BLaER1 treated with 17β-estradiol and CSF1 and Interleukin-3, amounts not matched to agents 10 nM and 100 nM (cell line): ENCODE data around the gene FOXL3.

Experiments
- H3K27ac ChIP-seq, 11 experiments: shearing (Covaris generic); formaldehyde crosslinking; 2 replicates each; pipeline ENCODE4 v1.8.1; 2022
- H3K27me3 ChIP-seq, 11 experiments: shearing (Covaris generic); formaldehyde crosslinking; 2 replicates each; pipeline ENCODE4 v1.8.1; 2022
- H3K36me3 ChIP-seq, 11 experiments: shearing (Covaris generic); formaldehyde crosslinking; 2 replicates each; pipeline ENCODE4 v1.8.1; 2022
- H3K4me1 ChIP-seq, 10 experiments: shearing (Covaris generic); formaldehyde crosslinking; 2 replicates each; pipeline ENCODE4 v1.8.1; 2022
- H3K4me2 ChIP-seq, 11 experiments: shearing (Covaris generic); formaldehyde crosslinking; 2 replicates each; pipeline ENCODE4 v1.8.1; 2022
- H3K4me3 ChIP-seq, 10 experiments: shearing (Covaris generic); formaldehyde crosslinking; 2 replicates each; pipeline ENCODE4 v1.8.1; 2022
- H3K9ac ChIP-seq, 11 experiments: shearing (Covaris generic); formaldehyde crosslinking; 2 replicates each; pipeline ENCODE4 v1.8.1; 2022
- H3K9me3 ChIP-seq, 11 experiments: shearing (Covaris generic); formaldehyde crosslinking; replicated peaks in 1 of 11; 2 replicates each; pipeline ENCODE4 v1.8.1; 2022
- H4K20me1 ChIP-seq, 11 experiments: shearing (Covaris generic); formaldehyde crosslinking; 2 replicates each; pipeline ENCODE4 v1.8.1; 2022
- Cebpa-rat ChIP-seq, 11 experiments: shearing (Covaris generic); IDR thresholded peaks; 2 replicates each; pipeline ENCODE4 v1.8.1; 2022

Gene FOXL3

GRCh38 chr7:279821-280220, 10.1 kb upstream of the FOXL3 start:
- Histone ChIP-seq H3K4me3 (no peak overlapping the region), H3K9me3 (peaks cover 29 to 43% (median 36%) of the 10 kb centered on the region in 11 experiments), H3K27ac (no peak overlapping the region), H3K9ac (no peak overlapping the region), H3K4me2 (no peak overlapping the region), H4K20me1 (no peaks in the 10 kb centered on the region), H3K4me1 (no peaks in the 10 kb centered on the region), H3K36me3 (peaks cover 0 to 11% (median 0%) of the 10 kb centered on the region in 11 experiments; a peak in 5 of 22 replicates), H3K27me3 (no peaks in the 10 kb centered on the region)
- TF ChIP-seq Cebpa-rat (IDR thresholded peaks at IDR 0.05) = no peak

- H3K27ac ChIP-seq = no peak overlapping the region
- H3K9me3 ChIP-seq = peaks cover 23 to 36% (median 30%) of the 10 kb centered on the region in 11 experiments
- no peaks in the 10 kb centered on the region for H3K27me3 ChIP-seq
- no peak overlapping the region for H3K4me3 ChIP-seq
- no peak overlapping the region for H3K9ac ChIP-seq
- H3K36me3 ChIP-seq = peaks cover 0 to 11% (median 0%) of the 10 kb centered on the region in 11 experiments; a peak in 5 of 22 replicates
- H4K20me1 ChIP-seq = no peaks in the 10 kb centered on the region
- no peak overlapping the region for H3K4me2 ChIP-seq
- TF ChIP-seq Cebpa-rat (IDR thresholded peaks at IDR 0.05) = no peak
- no peaks in the 10 kb centered on the region for H3K4me1 ChIP-seq
Measured at GRCh38 chr7:280461-280860, 9.5 kb upstream of the FOXL3 start.

- H3K9ac ChIP-seq = no peak overlapping the region
- H3K27ac ChIP-seq = no peak overlapping the region
- no peaks in the 10 kb centered on the region for H4K20me1 ChIP-seq
- H3K9me3 ChIP-seq = peaks cover 11 to 25% (median 18%) of the 10 kb centered on the region in 11 experiments
- H3K27me3 ChIP-seq = no peaks in the 10 kb centered on the region
- H3K4me1 ChIP-seq = no peaks in the 10 kb centered on the region
- peaks cover 0 to under 1% (median 0%) of the 10 kb centered on the region in 11 experiments; a peak in 3 of 22 replicates for H3K36me3 ChIP-seq
- TF ChIP-seq Cebpa-rat (IDR thresholded peaks at IDR 0.05) = no peak
- no peak overlapping the region for H3K4me2 ChIP-seq
- no peak overlapping the region for H3K4me3 ChIP-seq
Measured at GRCh38 chr7:281637-282036, 8.3 kb upstream of the FOXL3 start.

- no peak for TF ChIP-seq Cebpa-rat (IDR thresholded peaks at IDR 0.05)
- no peaks in the 10 kb centered on the region for H3K4me1 ChIP-seq
- H3K9me3 ChIP-seq = peaks cover under 1 to 15% (median 8%) of the 10 kb centered on the region in 11 experiments
- H3K4me2 ChIP-seq = no peak overlapping the region
- H3K4me3 ChIP-seq = no peak overlapping the region
- no peaks in the 10 kb centered on the region for H4K20me1 ChIP-seq
- no peaks in the 10 kb centered on the region for H3K27me3 ChIP-seq
- no peak overlapping the region for H3K9ac ChIP-seq
- H3K27ac ChIP-seq = no peak overlapping the region
- no peaks in the 10 kb centered on the region for H3K36me3 ChIP-seq
Measured at GRCh38 chr7:282621-283020, 7.3 kb upstream of the FOXL3 start.

GRCh38 chr7:284762-285722, 4.9 kb upstream of the FOXL3 start:
- TF ChIP-seq Cebpa-rat (IDR thresholded peaks at IDR 0.05) = no peak
- Histone ChIP-seq H3K4me1 (no peaks in the 10 kb centered on the region), H3K9ac (no peak overlapping the region), H3K4me3 (no peak overlapping the region), H3K27ac (no peak overlapping the region), H3K9me3 (peaks cover 12 to 27% (median 16%) of the 10 kb centered on the region in 11 experiments), H3K27me3 (no peaks in the 10 kb centered on the region), H3K4me2 (no peak overlapping the region), H3K36me3 (no peaks in the 10 kb centered on the region), H4K20me1 (no peaks in the 10 kb centered on the region)

- H3K4me1 ChIP-seq = no peaks in the 10 kb centered on the region
- peaks cover 19 to 34% (median 23%) of the 10 kb centered on the region in 11 experiments for H3K9me3 ChIP-seq
- no peaks in the 10 kb centered on the region for H3K27me3 ChIP-seq
- no peaks in the 10 kb centered on the region for H4K20me1 ChIP-seq
- no peak overlapping the region for H3K4me3 ChIP-seq
- H3K27ac ChIP-seq = no peak overlapping the region
- no peaks in the 10 kb centered on the region for H3K36me3 ChIP-seq
- H3K9ac ChIP-seq = no peak overlapping the region
- H3K4me2 ChIP-seq = no peak overlapping the region
- TF ChIP-seq Cebpa-rat (IDR thresholded peaks at IDR 0.05) = no peak
Measured at GRCh38 chr7:285731-286130, 4.2 kb upstream of the FOXL3 start.

GRCh38 chr7:286266-286665, 3.7 kb upstream of the FOXL3 start:
- Histone ChIP-seq H3K27ac (no peak overlapping the region), H3K4me2 (no peak overlapping the region), H3K36me3 (no peaks in the 10 kb centered on the region), H3K27me3 (no peaks in the 10 kb centered on the region), H3K9me3 (peaks cover 21 to 39% (median 27%) of the 10 kb centered on the region in 11 experiments), H3K9ac (no peak overlapping the region), H3K4me1 (no peaks in the 10 kb centered on the region), H4K20me1 (no peaks in the 10 kb centered on the region), H3K4me3 (no peak overlapping the region)
- TF ChIP-seq Cebpa-rat (IDR thresholded peaks at IDR 0.05) = no peak

GRCh38 chr7:288671-289101, 1.3 kb upstream of the FOXL3 start:
- no peaks in the 10 kb centered on the region for H3K27me3 ChIP-seq
- H3K4me2 ChIP-seq = no peak overlapping the region
- no peak overlapping the region for H3K4me3 ChIP-seq

GRCh38 chr7:289209-289755, 688 bp upstream of the FOXL3 start:
- Histone ChIP-seq H4K20me1 (no peaks in the 10 kb centered on the region), H3K9ac (no peak overlapping the region), H3K4me3 (no peak overlapping the region), H3K4me2 (no peak overlapping the region), H3K9me3 (peaks cover 21 to 36% (median 31%) of the 10 kb centered on the region in 11 experiments), H3K4me1 (no peaks in the 10 kb centered on the region), H3K27me3 (no peaks in the 10 kb centered on the region), H3K27ac (no peak overlapping the region), H3K36me3 (no peaks in the 10 kb centered on the region)
- no peak for TF ChIP-seq Cebpa-rat (IDR thresholded peaks at IDR 0.05)

More at GRCh38 chr7:288671-289101, 1.3 kb upstream of the FOXL3 start:
- no peak for TF ChIP-seq Cebpa-rat (IDR thresholded peaks at IDR 0.05)
- H3K9me3 ChIP-seq = peaks cover 21 to 36% (median 31%) of the 10 kb centered on the region in 11 experiments
- no peaks in the 10 kb centered on the region for H3K36me3 ChIP-seq
- H3K9ac ChIP-seq = no peak overlapping the region
- H4K20me1 ChIP-seq = no peaks in the 10 kb centered on the region
- H3K4me1 ChIP-seq = no peaks in the 10 kb centered on the region
- H3K27ac ChIP-seq = no peak overlapping the region
